ENCODE results near the gene FSTL4.

Gene FSTL4

GRCh38 chr5:133523013-133523658 lies 89.2 kb downstream of the FSTL4 start:
- no peak for TF ChIP-seq CTCF (IDR thresholded peaks at IDR 0.05)

GRCh38 chr5:133521801-133522200 lies 90.5 kb downstream of the FSTL4 start:
- TF ChIP-seq CTCF (IDR thresholded peaks at IDR 0.05): no peak

- no peak for TF ChIP-seq CTCF (IDR thresholded peaks at IDR 0.05)
Measured at GRCh38 chr5:133520991-133521706, 91.2 kb downstream of the FSTL4 start.

- TF ChIP-seq CTCF (IDR thresholded peaks at IDR 0.05): no peak
Measured at GRCh38 chr5:133520062-133520461, 92.3 kb downstream of the FSTL4 start.

- TF ChIP-seq CTCF (IDR thresholded peaks at IDR 0.05): no peak
Measured at GRCh38 chr5:133519191-133519590, 93.2 kb downstream of the FSTL4 start.

- no peak for TF ChIP-seq CTCF (IDR thresholded peaks at IDR 0.05)
Measured at GRCh38 chr5:133514456-133514855, 97.9 kb downstream of the FSTL4 start.

- no peak for TF ChIP-seq CTCF (IDR thresholded peaks at IDR 0.05)
Measured at GRCh38 chr5:133512896-133513295, 99.4 kb downstream of the FSTL4 start.

Measured in LNCAP (cell line).